ENCODE results near the gene TMEM240. TPM values are rescaled to one million over a fixed set of nuclear protein-coding genes. Genes with fewer than 3 reads are reported as not detected.

TMEM240 gene
- total and polyA plus RNA-seq, 10 of the 15 experiments (the other 5 are each of a cell fraction or from before 2014, with no cell fraction given) = 0.17 to 0.49 TPM; not detected in 8

- DNase-seq (ENCODE audit: low read depth, low spot score) (no peak), FAIRE-seq (no peak), ATAC-seq (peak; percentile 31; the same call in 1 of the 3 replicates)
- H3K4me1 ChIP-seq (ENCODE audit: control insufficient read depth, insufficient read depth, low read length) = no peaks in the 10 kb centered on the region
- H3K27me3 ChIP-seq (replicated peaks in 1 of 2; ENCODE audit: control insufficient read depth in 2 of 2, insufficient read depth in 2 of 2, low read length in 1 of 2) = 0 out of 4 replicates have a peak, but pooled peaks cover 0 to 3% of the 10 kb centered on the region in 2 experiments
- CTCF ChIA-PET = no interaction called here
- BruUV-seq (replicated peaks) = no TSS peak
- no peaks in the 10 kb centered on the region for H4K20me1 ChIP-seq (ENCODE audit: control insufficient read depth, insufficient read depth)
- H3K27ac ChIP-seq (ENCODE audit: control insufficient read depth, insufficient read depth) = no peak overlapping the region
- H3K4me2 ChIP-seq (ENCODE audit: control insufficient read depth, insufficient read depth) = no peak overlapping the region
- POLR2A ChIA-PET = no interaction called here
- TF ChIP-seq ZNF24 (IDR thresholded peaks at IDR 0.05) (no peak), SPI1 (IDR thresholded peaks at IDR 0.05; ENCODE audit: borderline replicate concordance, insufficient read depth, low read depth, low read length) (peak; percentile 70)
- no peaks in the 10 kb centered on the region for H3K9me3 ChIP-seq (replicated peaks; ENCODE audit: control insufficient read depth, insufficient read depth, low read length)
- intact Hi-C loops (cut with micrococcal nuclease; ENCODE audit: unreplicated experiment) = no loop called here
- no peak overlapping the region for H2AFZ ChIP-seq (ENCODE audit: control insufficient read depth, low read depth, low read length)
- SMC1A ChIA-PET (ENCODE audit: uncharacterized antibody, unreplicated experiment) = no interaction called here
- H3K36me3 ChIP-seq (ENCODE audit: control insufficient read depth in 2 of 2, insufficient read depth in 2 of 2, low read length in 1 of 2) = no peaks in the 10 kb centered on the region
- WGBS (ENCODE audit: insufficient coverage, insufficient replicate concordance, low lambda C conversion rate, missing lambda C conversion rate) = 12% methylated on average over 9 of the region's 9 CpGs
- in situ Hi-C loops (cut with MboI) = no loop called here
- no peak overlapping the region for H3K4me3 ChIP-seq
- H3K79me2 ChIP-seq (ENCODE audit: control insufficient read depth, insufficient read depth, low read length) = no peaks in the 10 kb centered on the region
- H3K9ac ChIP-seq (ENCODE audit: control insufficient read depth, insufficient read depth, low read length) = no peak overlapping the region
- RAD21 ChIA-PET (ENCODE audit: unreplicated experiment) = no interaction called here
These were observed 42.3 kb upstream of the TMEM240 start for GRCh38 chr1:1582585-1583346.

- ChIA-PET POLR2A (interaction anchor here (0.5 to 0.6 kb wide), 2 partner anchors 29 to 33 kb away, joined by 5 to 7 read pairs; no protein-coding TSS in a partner anchor), RAD21 (ENCODE audit: unreplicated experiment) (no interaction called here), CTCF (no interaction called here), SMC1A (ENCODE audit: uncharacterized antibody, unreplicated experiment) (interaction anchor here (0.9 to 1.3 kb wide), 2 partner anchors 19 to 36 kb away, joined by 3 read pairs; no protein-coding TSS in a partner anchor)
- WGBS (ENCODE audit: insufficient coverage, insufficient replicate concordance, low lambda C conversion rate, missing lambda C conversion rate) = 55% methylated on average over 13 of the region's 13 CpGs
- Histone ChIP-seq H4K20me1 (ENCODE audit: control insufficient read depth, insufficient read depth) (no peaks in the 10 kb centered on the region), H3K4me3 (no peak overlapping the region), H3K9me3 (replicated peaks; ENCODE audit: control insufficient read depth, insufficient read depth, low read length) (no peaks in the 10 kb centered on the region), H2AFZ (ENCODE audit: control insufficient read depth, low read depth, low read length) (no peak overlapping the region), H3K4me2 (ENCODE audit: control insufficient read depth, insufficient read depth) (no peak overlapping the region), H3K4me1 (ENCODE audit: control insufficient read depth, insufficient read depth, low read length) (no peaks in the 10 kb centered on the region), H3K27ac (ENCODE audit: control insufficient read depth, insufficient read depth) (no peak overlapping the region), H3K36me3 (ENCODE audit: control insufficient read depth in 2 of 2, insufficient read depth in 2 of 2, low read length in 1 of 2) (no peaks in the 10 kb centered on the region), H3K27me3 (replicated peaks in 1 of 2; ENCODE audit: control insufficient read depth in 2 of 2, insufficient read depth in 2 of 2, low read length in 1 of 2) (0 out of 4 replicates have a peak, but pooled peaks cover 0 to 3% of the 10 kb centered on the region in 2 experiments), H3K9ac (ENCODE audit: control insufficient read depth, insufficient read depth, low read length) (no peak overlapping the region), H3K79me2 (ENCODE audit: control insufficient read depth, insufficient read depth, low read length) (peaks cover 17% of the 10 kb centered on the region)
- in situ Hi-C loops (cut with MboI) = no loop called here
- no peak for DNase-seq (ENCODE audit: low read depth, low spot score)
- no peak for ATAC-seq
- no peak for FAIRE-seq
- BruUV-seq (replicated peaks) = no TSS peak
- intact Hi-C loops (cut with micrococcal nuclease; ENCODE audit: unreplicated experiment) = no loop called here
- TF ChIP-seq ZNF384 (IDR thresholded peaks at IDR 0.05; ENCODE audit: borderline replicate concordance, low read depth, low read length) = no peak
- TF ChIP-seq CREM (IDR thresholded peaks at IDR 0.05; ENCODE audit: low read depth) = no peak
- no peak for TF ChIP-seq YBX1 (IDR thresholded peaks at IDR 0.05)
- TF ChIP-seq STAT1 (conservative IDR thresholded peaks at IDR 0.05) = no peak
- no peak for TF ChIP-seq TCF7 (IDR thresholded peaks at IDR 0.05; ENCODE audit: borderline replicate concordance)
- no peak for TF ChIP-seq NBN (IDR thresholded peaks at IDR 0.05)
- TF ChIP-seq SREBF1 (IDR thresholded peaks at IDR 0.05; ENCODE audit: low read length) = no peak
- TF ChIP-seq ATF2 (IDR thresholded peaks at IDR 0.05; ENCODE audit: low read length) = no peak
- TF ChIP-seq NFYB (IDR thresholded peaks at IDR 0.05; ENCODE audit: insufficient read depth, low read depth, low read length) = no peak
- no peak for TF ChIP-seq PML (IDR thresholded peaks at IDR 0.05; ENCODE audit: low read length)
- TF ChIP-seq FOXK2 (IDR thresholded peaks at IDR 0.05) = no peak
These were observed 38.0 kb upstream of the TMEM240 start for GRCh38 chr1:1578371-1578940.

All from GM12878 (cell line).